T-cell (primary cell): ENCODE measurements around the gene SLC38A7. TPM values are rescaled to one million over a fixed set of nuclear protein-coding genes. Genes with fewer than 3 reads are reported as not detected.

Experiments
- ATAC-seq, 4 experiments: fragments of 200-7000 bp in 3 of 4; fragments of 150-1000 bp in 1 of 4; cut with Tn5 transposase; replicated peaks in 1 of 4; 1 replicate in 3 of 4; 2 replicates in 1 of 4; pipeline ENCODE4 v1.10.0; 2021; ENCODE audit warnings: moderate library complexity in 3 of 4, mild to moderate bottlenecking in 2 of 4, moderate number of reproducible peaks in 1 of 4
- CTCF ChIA-PET, 2 donors: fragments of 300-600 bp; sonication (Branson Sonifier 250); formaldehyde crosslinking; loops; one replicate each; lab custom pipeline; 2022; ENCODE audit warnings: antibody characterized with exemption in 2 of 2; lab: Charles Lee
- POLR2A ChIA-PET, 2 donors: fragments of 300-600 bp; sonication (Branson Sonifier 250); formaldehyde crosslinking; loops; one replicate each; lab custom pipeline; 2022; ENCODE audit warnings: antibody characterized with exemption in 2 of 2; lab: Charles Lee
- DNase-seq, 35 experiments: peaks; one replicate each; pipeline versions ENCODE4 v3.0.0 to v3.0.0-alpha.2; 2013 to 2023
- H3K27ac ChIP-seq: one replicate; pipeline ENCODE4 v1.5.1; 2013; ENCODE audit warnings: low read length
- H3K27me3 ChIP-seq, 2 experiments: replicated peaks in 1 of 2; 1 replicate in 1 of 2; 2 replicates in 1 of 2; pipeline versions ENCODE4 v1.6.1 to v1.7.0; 2013; ENCODE audit warnings: low read length in 1 of 2, mixed read lengths in 1 of 2; ENCODE audit not compliant: control insufficient read depth in 2 of 2, insufficient read depth in 2 of 2; ENCODE audit errors: extremely low read depth in 1 of 2
- H3K36me3 ChIP-seq, 2 donors: 1 replicate in 1 of 2; 2 replicates in 1 of 2; pipeline versions ENCODE4 v1.6.1 to v1.7.0; 2013; ENCODE audit warnings: low read length in 1 of 2; ENCODE audit not compliant: control insufficient read depth in 2 of 2, insufficient read depth in 1 of 2; ENCODE audit errors: extremely low read depth in 1 of 2
- H3K4me1 ChIP-seq, 2 experiments: 1 replicate in 1 of 2; 2 replicates in 1 of 2; pipeline versions ENCODE4 v1.6.1 to v1.7.0; 2013; ENCODE audit warnings: low read length in 2 of 2, mixed read lengths in 1 of 2; ENCODE audit not compliant: insufficient read depth in 2 of 2, control insufficient read depth in 1 of 2; ENCODE audit errors: extremely low read depth in 1 of 2
- H3K4me3 ChIP-seq, 2 donors: 1 replicate in 1 of 2; 2 replicates in 1 of 2; pipeline versions ENCODE4 v1.5.1 to v1.7.0; 2013; ENCODE audit warnings: mild to moderate bottlenecking in 2 of 2, low read length in 1 of 2, moderate library complexity in 1 of 2; ENCODE audit not compliant: control insufficient read depth in 1 of 2; ENCODE audit errors: extremely low read depth in 1 of 2
- H3K9me3 ChIP-seq: 2 replicates; pipeline ENCODE4 v1.7.0; 2013
- H3K27ac Mint-ChIP-seq, 2 donors: one replicate each; pipeline ENCODE4 v1.8.0; 2020 to 2021; ENCODE audit warnings: mild to moderate bottlenecking in 2 of 2, mixed read lengths in 2 of 2
- H3K27me3 Mint-ChIP-seq, 2 donors: one replicate each; pipeline ENCODE4 v1.8.0; 2021 to 2022; ENCODE audit warnings: mixed read lengths in 2 of 2
- H3K36me3 Mint-ChIP-seq: one replicate; pipeline ENCODE4 v1.8.0; 2021; ENCODE audit warnings: mixed read lengths
- H3K4me1 Mint-ChIP-seq, 3 donors: one replicate each; pipeline ENCODE4 v1.8.0; 2020 to 2022; ENCODE audit warnings: mixed read lengths in 3 of 3, mild to moderate bottlenecking in 1 of 3
- H3K4me3 Mint-ChIP-seq, 3 donors: one replicate each; pipeline ENCODE4 v1.8.0; 2020 to 2022; ENCODE audit warnings: mild to moderate bottlenecking in 3 of 3, mixed read lengths in 3 of 3, moderate library complexity in 3 of 3
- H3K9me3 Mint-ChIP-seq, 3 donors: one replicate each; pipeline ENCODE4 v1.8.0; 2020 to 2022; ENCODE audit warnings: mixed read lengths in 3 of 3
- WGBS: methylation state at CpG from one replicate; pipeline ENCODE4 v1.1.5; 2013; ENCODE audit warnings: missing lambda C conversion rate; ENCODE audit not compliant: insufficient coverage; 5-methylcytosine and 5-hydroxymethylcytosine counted together
- total RNA-seq, 35 experiments: library from RNA in 6 of 35; stranded (reverse) in 6 of 35; fragments of 120-200 nt in 1 of 35; gene quantifications; one replicate each; pipeline versions ENCODE4 v1.2.1 to v1.2.4 and lab custom pipeline; 2013 to 2026

The SLC38A7 gene
- total RNA-seq, 5 donors from 2014 or later (not counting 1 experiment from before 2014, with no cell fraction given), result 7.7 to 15.5 (median 13.4) TPM

GRCh38 chr16:58624209-58624608 is 60.4 kb downstream of the SLC38A7 start:
- H3K4me3 ChIP-seq, result no peak overlapping the region
- Mint-ChIP-seq H3K27me3 (no peaks in the 10 kb centered on the region), H3K9me3 (no peaks in the 10 kb centered on the region), H3K4me1 (peaks cover 48 to 57% (median 52%) of the 10 kb centered on the region in 3 donors), H3K4me3 (no peak overlapping the region), H3K36me3 (peaks cover 16% of the 10 kb centered on the region), H3K27ac (peak overlapping the region in 1 of 2 donors; percentile 44)
- ATAC-seq (no peak), DNase-seq (no peak)
- H3K9me3 ChIP-seq, result no peaks in the 10 kb centered on the region
- peaks cover 4 to 33% of the 10 kb centered on the region in 2 donors for H3K36me3 ChIP-seq
- peaks cover 15 to 33% of the 10 kb centered on the region in 2 experiments for H3K4me1 ChIP-seq
- CTCF ChIA-PET, result interaction anchor here in 1 of 2 donors (0.6 kb wide), 1 partner anchor 375 kb away, joined by 4 read pairs; no protein-coding TSS in a partner anchor
- no peaks in the 10 kb centered on the region for H3K27me3 ChIP-seq
- WGBS, result no CpG with 5 or more reads among the region's 7 CpGs
- no peak overlapping the region for H3K27ac ChIP-seq
- POLR2A ChIA-PET, result no interaction called here

GRCh38 chr16:58620396-58620795 is 64.2 kb downstream of the SLC38A7 start:
- Histone ChIP-seq H3K27ac (no peak overlapping the region), H3K9me3 (no peaks in the 10 kb centered on the region), H3K27me3 (no peaks in the 10 kb centered on the region), H3K4me3 (no peak overlapping the region), H3K36me3 (peaks cover 11 to 57% of the 10 kb centered on the region in 2 donors), H3K4me1 (peaks cover 0 to 17% of the 10 kb centered on the region in 2 experiments)
- 97% methylated on average over 7 of the region's 10 CpGs for WGBS
- POLR2A ChIA-PET, result interaction anchor here (0.5 to 0.6 kb wide), 5 partner anchors 14 to 851 kb away, joined by 3 to 8 read pairs (median 5); no protein-coding TSS in a partner anchor
- CTCF ChIA-PET, result no interaction called here
- DNase-seq (no peak), ATAC-seq (no peak)
- Mint-ChIP-seq H3K27me3 (no peaks in the 10 kb centered on the region), H3K36me3 (peaks cover 25% of the 10 kb centered on the region), H3K27ac (no peak overlapping the region), H3K9me3 (no peaks in the 10 kb centered on the region), H3K4me1 (peaks cover 36 to 48% (median 38%) of the 10 kb centered on the region in 3 donors), H3K4me3 (no peak overlapping the region)

GRCh38 chr16:58615280-58615679 is 69.3 kb downstream of the SLC38A7 start:
- H3K36me3 Mint-ChIP-seq, result peaks cover 21% of the 10 kb centered on the region
- no CpG with 5 or more reads among the region's 3 CpGs for WGBS
- no peak overlapping the region for H3K4me3 ChIP-seq
- H3K9me3 ChIP-seq, result no peaks in the 10 kb centered on the region
- H3K27me3 Mint-ChIP-seq, result no peaks in the 10 kb centered on the region
- H3K4me1 Mint-ChIP-seq, result peaks cover 23 to 54% (median 35%) of the 10 kb centered on the region in 3 donors
- H3K4me3 Mint-ChIP-seq, result no peak overlapping the region
- H3K9me3 Mint-ChIP-seq, result no peaks in the 10 kb centered on the region
- no peaks in the 10 kb centered on the region for H3K27me3 ChIP-seq
- H3K36me3 ChIP-seq, result peaks cover 13 to 41% of the 10 kb centered on the region in 2 donors
- ATAC-seq (no peak), DNase-seq (no peak)
- H3K27ac Mint-ChIP-seq, result peak overlapping the region in 1 of 2 donors; percentile 49
- peaks cover 0 to 31% of the 10 kb centered on the region in 2 experiments for H3K4me1 ChIP-seq
- no peak overlapping the region for H3K27ac ChIP-seq
- CTCF ChIA-PET, result no interaction called here
- POLR2A ChIA-PET, result no interaction called here

Other genes starting within 250 kb of the SLC38A7 start
- 1 to 10 TPM in 4 of 5 donors, under 1 TPM in 1; 0.66 to 3.6 (median 1.7) TPM for gene NDRG4, start 184.6 kb downstream of the SLC38A7 start, total RNA-seq
- gene SETD6, start 169.3 kb downstream of the SLC38A7 start, total RNA-seq, result 10 to 100 TPM; 29.6 to 44.2 (median 35.1) TPM
- gene CNOT1, start 54.9 kb downstream of the SLC38A7 start, total RNA-seq, result 100 to 1,000 TPM; 205 to 238 (median 222) TPM
- gene GOT2, start 49.5 kb upstream of the SLC38A7 start, total RNA-seq, result 10 to 100 TPM; 29.2 to 43.4 (median 42.0) TPM